WTC11 (cell line): ENCODE results near the gene ITGA2B.

ENCODE experiments used
- ELF4 ChIP-seq: sonication (generic); formaldehyde crosslinking; IDR thresholded peaks from 2 replicates; pipeline ENCODE4 v1.8.1; 2022; ENCODE audit warnings: low read depth, mild to moderate bottlenecking, moderate library complexity, missing genetic modification reagents
- NFATC4 ChIP-seq: fragments of 250-450 bp; sonication (Bioruptor Pico); IDR thresholded peaks from 2 replicates; pipeline ENCODE4 v1.9.0; 2021; ENCODE audit warnings: mild to moderate bottlenecking
- ZNF416 ChIP-seq: fragments of 250-450 bp; sonication (Bioruptor Pico); IDR thresholded peaks from 2 replicates; pipeline ENCODE4 v1.9.0; 2021; ENCODE audit warnings: mild to moderate bottlenecking, inconsistent platforms

DNA sequence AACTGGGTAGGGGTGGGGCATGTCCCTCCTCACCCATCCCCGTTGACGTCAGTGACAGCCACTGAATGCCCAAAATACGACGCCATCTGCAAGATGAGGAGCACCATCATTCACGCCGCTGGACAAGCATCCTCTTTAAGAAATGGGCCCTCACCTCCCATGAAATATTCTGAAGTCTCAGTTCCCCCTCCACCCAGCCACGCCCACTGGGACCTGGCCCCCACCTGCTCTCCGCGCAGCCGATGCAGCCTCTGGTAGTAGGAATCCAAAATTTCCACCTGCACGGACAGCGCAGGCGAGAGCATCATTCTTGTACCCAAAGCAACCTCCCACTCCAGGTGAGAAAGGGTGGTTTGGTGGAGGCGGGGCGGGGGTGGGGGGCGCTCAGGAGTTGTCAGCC, 5.6 kb downstream of the ITGA2B start:
- TF ChIP-seq ELF4 (no peak), NFATC4 (CRISPR knock-in tag) (no peak), ZNF416 (CRISPR knock-in tag) (no peak)
